H9 (cell line): ENCODE results near the gene ACSL6. TPM values are rescaled to one million over a fixed set of nuclear protein-coding genes. Genes with fewer than 3 reads are reported as not detected.

Experiments used
- DNase-seq: peaks from one replicate; pipeline ENCODE4 v3.0.0-alpha.2; 2017
- H2AFZ ChIP-seq: one replicate; pipeline ENCODE4 v1.6.1; 2013; ENCODE audit warnings: mild to moderate bottlenecking, low read length, control low read depth, moderate library complexity
- H2AK5ac ChIP-seq: 2 replicates; pipeline ENCODE4 v1.6.1; 2013; ENCODE audit warnings: low read length, control low read depth, mixed read lengths; ENCODE audit not compliant: insufficient read length
- H2BK120ac ChIP-seq: one replicate; pipeline ENCODE4 v1.6.1; 2013; ENCODE audit warnings: low read depth, mild to moderate bottlenecking, low read length, control low read depth, inconsistent platforms; ENCODE audit not compliant: poor library complexity, severe bottlenecking
- H2BK12ac ChIP-seq: 2 replicates; pipeline ENCODE4 v1.6.1; 2013; ENCODE audit warnings: low read length, control low read depth, mixed read lengths, low read depth; ENCODE audit not compliant: insufficient read length
- H2BK15ac ChIP-seq: 2 replicates; pipeline ENCODE4 v1.6.1; 2013; ENCODE audit warnings: low read depth, low read length, control low read depth
- H2BK20ac ChIP-seq: one replicate; pipeline ENCODE4 v1.6.1; 2013; ENCODE audit warnings: low read depth, mild to moderate bottlenecking, low read length, control low read depth, inconsistent platforms; ENCODE audit not compliant: poor library complexity, severe bottlenecking
- H2BK5ac ChIP-seq: 2 replicates; pipeline ENCODE4 v1.6.1; 2013; ENCODE audit warnings: low read length, control low read depth, mixed read lengths; ENCODE audit not compliant: insufficient read length
- H3K14ac ChIP-seq: 2 replicates; pipeline ENCODE4 v1.6.1; 2013; ENCODE audit warnings: low read length, control low read depth; ENCODE audit not compliant: insufficient read depth
- H3K18ac ChIP-seq: 2 replicates; pipeline ENCODE4 v1.6.1; 2013; ENCODE audit warnings: low read depth, mild to moderate bottlenecking, mixed read lengths, low read length, control low read depth; ENCODE audit not compliant: insufficient read length
- H3K23ac ChIP-seq: 2 replicates; pipeline ENCODE4 v1.6.1; 2013; ENCODE audit warnings: low read length, control low read depth, mixed read lengths, low read depth; ENCODE audit not compliant: insufficient read length
- H3K23me2 ChIP-seq: 2 replicates; pipeline ENCODE4 v1.6.1; 2013; ENCODE audit warnings: low read depth, mild to moderate bottlenecking, mixed read lengths, low read length, control low read depth; ENCODE audit not compliant: insufficient read length, poor library complexity, severe bottlenecking
- H3K27ac ChIP-seq: 2 replicates; pipeline ENCODE4 v1.5.1; 2013; ENCODE audit warnings: low read length, control low read depth, mixed read lengths, low read depth; ENCODE audit not compliant: insufficient read length
- H3K27me3 ChIP-seq: 2 replicates; pipeline ENCODE4 v1.6.1; 2013; ENCODE audit warnings: low read length, control low read depth, inconsistent platforms; ENCODE audit not compliant: insufficient read depth
- H3K4ac ChIP-seq: 2 replicates; pipeline ENCODE4 v1.6.1; 2013; ENCODE audit warnings: low read depth, mild to moderate bottlenecking, control low read depth, inconsistent platforms, low read length, moderate library complexity
- H3K4me1 ChIP-seq: 2 replicates; pipeline ENCODE4 v1.6.1; 2013; ENCODE audit warnings: low read length, control low read depth, inconsistent platforms; ENCODE audit not compliant: insufficient read depth
- H3K4me2 ChIP-seq: 2 replicates; pipeline ENCODE4 v1.6.1; 2013; ENCODE audit warnings: low read length, control low read depth, mixed read lengths; ENCODE audit not compliant: insufficient read length, insufficient read depth
- H3K56ac ChIP-seq: 2 replicates; pipeline ENCODE4 v1.6.1; 2013; ENCODE audit warnings: low read depth, mild to moderate bottlenecking, mixed read lengths, low read length, control low read depth; ENCODE audit not compliant: insufficient read length
- H3K79me1 ChIP-seq: 2 replicates; pipeline ENCODE4 v1.6.1; 2013; ENCODE audit warnings: low read depth, mild to moderate bottlenecking, moderate library complexity, low read length, control low read depth, inconsistent platforms; ENCODE audit not compliant: insufficient read depth, poor library complexity, severe bottlenecking
- H3K79me2 ChIP-seq: 2 replicates; pipeline ENCODE4 v1.6.1; 2013; ENCODE audit warnings: low read length, control low read depth, inconsistent platforms; ENCODE audit not compliant: insufficient read depth
- H3K9ac ChIP-seq: 2 replicates; pipeline ENCODE4 v1.6.1; 2013; ENCODE audit warnings: low read length, control low read depth, mixed read lengths; ENCODE audit not compliant: insufficient read length; ENCODE audit errors: extremely low read depth
- H3K9me3 ChIP-seq: one replicate; pipeline ENCODE4 v1.6.1; 2013; ENCODE audit warnings: low read depth, low read length, inconsistent platforms; ENCODE audit not compliant: control insufficient read depth
- H3T11ph ChIP-seq: one replicate; pipeline ENCODE4 v1.6.1; 2013; ENCODE audit warnings: mild to moderate bottlenecking, low read length, control low read depth, inconsistent platforms
- H4K20me1 ChIP-seq: one replicate; pipeline ENCODE4 v1.6.1; 2013; ENCODE audit not compliant: control insufficient read depth, insufficient read length, insufficient read depth
- H4K5ac ChIP-seq: 2 replicates; pipeline ENCODE4 v1.6.1; 2013; ENCODE audit warnings: low read depth, mild to moderate bottlenecking, mixed read lengths, low read length, control low read depth; ENCODE audit not compliant: insufficient read length
- H4K8ac ChIP-seq: replicated peaks from 2 replicates; pipeline ENCODE4 v1.6.1; 2013; ENCODE audit warnings: low read length, control low read depth, mixed read lengths, low read depth; ENCODE audit not compliant: insufficient read length
- H4K91ac ChIP-seq: 2 replicates; pipeline ENCODE4 v1.6.1; 2013; ENCODE audit warnings: low read depth, mild to moderate bottlenecking, moderate library complexity, mixed read lengths, low read length, control low read depth; ENCODE audit not compliant: insufficient read length
- H3K27ac Mint-ChIP-seq, 3 experiments: 2 replicates in 2 of 3; 3 replicates in 1 of 3; pipeline ENCODE4 v1.8.0; 2020 to 2021; ENCODE audit warnings: mixed read lengths in 3 of 3, mild to moderate bottlenecking in 1 of 3, moderate library complexity in 1 of 3
- H3K27me3 Mint-ChIP-seq: 2 replicates; pipeline ENCODE4 v1.8.0; 2021; ENCODE audit warnings: low read depth, mild to moderate bottlenecking, moderate library complexity, mixed read lengths
- H3K36me3 Mint-ChIP-seq, 3 experiments: 2 replicates in 2 of 3; 3 replicates in 1 of 3; pipeline ENCODE4 v1.8.0; 2020 to 2021; ENCODE audit warnings: low read depth in 3 of 3, mixed read lengths in 3 of 3; ENCODE audit not compliant: insufficient read depth in 1 of 3
- H3K4me1 Mint-ChIP-seq, 2 experiments: 2 replicates each; pipeline ENCODE4 v1.8.0; 2020; ENCODE audit warnings: mixed read lengths in 2 of 2
- H3K4me3 Mint-ChIP-seq, 2 experiments: 2 replicates in 1 of 2; 3 replicates in 1 of 2; pipeline ENCODE4 v1.8.0; 2020 to 2021; ENCODE audit warnings: mild to moderate bottlenecking in 2 of 2, mixed read lengths in 2 of 2, moderate library complexity in 1 of 2
- H3K9me3 Mint-ChIP-seq, 2 experiments: 2 replicates in 1 of 2; 3 replicates in 1 of 2; pipeline ENCODE4 v1.8.0; 2020; ENCODE audit warnings: mild to moderate bottlenecking in 2 of 2, mixed read lengths in 2 of 2, moderate library complexity in 1 of 2
- CTCF ChIP-seq: fragments of 200-600 bp; sonication (generic); conservative IDR thresholded peaks from 3 replicates; pipeline ENCODE4 v1.8.0; 2021; ENCODE audit warnings: antibody characterized with exemption, mild to moderate bottlenecking
- total RNA-seq: library from RNA; stranded (reverse); gene quantifications from 2 replicates; pipeline ENCODE4 v1.2.1, GENCODE V29; 2021

ACSL6 gene
- total RNA-seq, 1 experiment from 2014 or later: 1.6 TPM

- Histone ChIP-seq H3K4me1 (no peaks in the 10 kb centered on the region), H3T11ph (no peak overlapping the region), H3K14ac (no peak overlapping the region), H2BK12ac (no peak overlapping the region), H4K20me1 (no peaks in the 10 kb centered on the region), H3K4me2 (no peak overlapping the region), H3K27ac (no peak overlapping the region), H2BK120ac (no peak overlapping the region), H2AK5ac (no peak overlapping the region), H3K18ac (no peak overlapping the region), H4K8ac (no peak overlapping the region), H4K91ac (no peak overlapping the region), H3K9ac (no peak overlapping the region), H2BK5ac (no peak overlapping the region), H3K56ac (no peak overlapping the region), H4K5ac (no peak overlapping the region), H3K23me2 (no peaks in the 10 kb centered on the region), H3K27me3 (no peaks in the 10 kb centered on the region), H2AFZ (no peak overlapping the region), H3K79me1 (no peaks in the 10 kb centered on the region), H2BK15ac (no peak overlapping the region), H2BK20ac (no peak overlapping the region), H3K79me2 (no peaks in the 10 kb centered on the region), H3K9me3 (no peaks in the 10 kb centered on the region), H3K4ac (no peak overlapping the region), H3K23ac (no peak overlapping the region)
- no peaks in the 10 kb centered on the region for H3K27me3 Mint-ChIP-seq
- no peaks in the 10 kb centered on the region for H3K4me1 Mint-ChIP-seq
- H3K27ac Mint-ChIP-seq: no peak overlapping the region
- TF ChIP-seq CTCF: no peak
- DNase-seq: no peak
- H3K4me3 Mint-ChIP-seq: no peak overlapping the region
- H3K36me3 Mint-ChIP-seq: no peaks in the 10 kb centered on the region
- no peaks in the 10 kb centered on the region for H3K9me3 Mint-ChIP-seq
Measured at GRCh38 chr5:131953969-131954368, 57.5 kb downstream of the ACSL6 start.
